Measurements from ENCODE around the gene FBXO31.

FBXO31 gene

GRCh38 chr16:87411375-87412271 lies 28.0 kb upstream of the FBXO31 start:
- H3K4me1 ChIP-seq (ENCODE audit: insufficient read depth, poor library complexity, severe bottlenecking) = peaks cover 16% of the 10 kb centered on the region
- H3K27me3 ChIP-seq (ENCODE audit: insufficient read depth, poor library complexity, severe bottlenecking) = no peaks in the 10 kb centered on the region
- no peaks in the 10 kb centered on the region for H3K9me3 ChIP-seq (ENCODE audit: severe bottlenecking)
- peaks cover 52% of the 10 kb centered on the region for H3K36me3 ChIP-seq (ENCODE audit: low read depth)
- DNase-seq (ENCODE audit: low spot score) (no peak), ATAC-seq (ENCODE audit: low read depth) (no peak)
- H3K4me3 ChIP-seq (ENCODE audit: severe bottlenecking) = no peak overlapping the region
- H3K27ac ChIP-seq (ENCODE audit: poor library complexity, severe bottlenecking) = no peak overlapping the region
- no peak for TF ChIP-seq CTCF (IDR thresholded peaks at IDR 0.05; ENCODE audit: poor library complexity, severe bottlenecking)

GRCh38 chr16:87410968-87411367 lies 27.4 kb upstream of the FBXO31 start:
- Histone ChIP-seq H3K27me3 (ENCODE audit: insufficient read depth, poor library complexity, severe bottlenecking) (no peaks in the 10 kb centered on the region), H3K4me1 (ENCODE audit: insufficient read depth, poor library complexity, severe bottlenecking) (peaks cover 16% of the 10 kb centered on the region), H3K4me3 (ENCODE audit: severe bottlenecking) (no peak overlapping the region), H3K9me3 (ENCODE audit: severe bottlenecking) (no peaks in the 10 kb centered on the region), H3K36me3 (ENCODE audit: low read depth) (peaks cover 49% of the 10 kb centered on the region), H3K27ac (ENCODE audit: poor library complexity, severe bottlenecking) (no peak overlapping the region)
- TF ChIP-seq CTCF (IDR thresholded peaks at IDR 0.05; ENCODE audit: poor library complexity, severe bottlenecking) = no peak
- no peak for DNase-seq (ENCODE audit: low spot score)
- ATAC-seq (ENCODE audit: low read depth) = no peak

- Histone ChIP-seq H3K36me3 (ENCODE audit: low read depth) (peaks cover 47% of the 10 kb centered on the region), H3K9me3 (ENCODE audit: severe bottlenecking) (no peaks in the 10 kb centered on the region), H3K4me1 (ENCODE audit: insufficient read depth, poor library complexity, severe bottlenecking) (peaks cover 16% of the 10 kb centered on the region), H3K27ac (ENCODE audit: poor library complexity, severe bottlenecking) (no peak overlapping the region), H3K27me3 (ENCODE audit: insufficient read depth, poor library complexity, severe bottlenecking) (no peaks in the 10 kb centered on the region), H3K4me3 (ENCODE audit: severe bottlenecking) (no peak overlapping the region)
- DNase-seq (ENCODE audit: low spot score) = no peak
- TF ChIP-seq CTCF (IDR thresholded peaks at IDR 0.05; ENCODE audit: poor library complexity, severe bottlenecking) = no peak
- no peak for ATAC-seq (ENCODE audit: low read depth)
Measured at GRCh38 chr16:87410530-87410929, 27.0 kb upstream of the FBXO31 start.

GRCh38 chr16:87409781-87410180 lies 26.2 kb upstream of the FBXO31 start:
- Histone ChIP-seq H3K27me3 (ENCODE audit: insufficient read depth, poor library complexity, severe bottlenecking) (no peaks in the 10 kb centered on the region), H3K9me3 (ENCODE audit: severe bottlenecking) (no peaks in the 10 kb centered on the region), H3K27ac (ENCODE audit: poor library complexity, severe bottlenecking) (no peak overlapping the region), H3K36me3 (ENCODE audit: low read depth) (peaks cover 46% of the 10 kb centered on the region), H3K4me3 (ENCODE audit: severe bottlenecking) (no peak overlapping the region), H3K4me1 (ENCODE audit: insufficient read depth, poor library complexity, severe bottlenecking) (peaks cover 16% of the 10 kb centered on the region)
- no peak for TF ChIP-seq CTCF (IDR thresholded peaks at IDR 0.05; ENCODE audit: poor library complexity, severe bottlenecking)
- ATAC-seq (ENCODE audit: low read depth) (no peak), DNase-seq (ENCODE audit: low spot score) (no peak)

GRCh38 chr16:87409153-87409552 lies 25.6 kb upstream of the FBXO31 start:
- Histone ChIP-seq H3K27me3 (ENCODE audit: insufficient read depth, poor library complexity, severe bottlenecking) (no peaks in the 10 kb centered on the region), H3K9me3 (ENCODE audit: severe bottlenecking) (no peaks in the 10 kb centered on the region), H3K4me3 (ENCODE audit: severe bottlenecking) (no peak overlapping the region), H3K36me3 (ENCODE audit: low read depth) (peaks cover 47% of the 10 kb centered on the region), H3K4me1 (ENCODE audit: insufficient read depth, poor library complexity, severe bottlenecking) (peaks cover 16% of the 10 kb centered on the region), H3K27ac (ENCODE audit: poor library complexity, severe bottlenecking) (no peak overlapping the region)
- TF ChIP-seq CTCF (IDR thresholded peaks at IDR 0.05; ENCODE audit: poor library complexity, severe bottlenecking) = no peak
- no peak for DNase-seq (ENCODE audit: low spot score)
- ATAC-seq (ENCODE audit: low read depth) = no peak
